Body of pancreas (tissue), 4 donors: ENCODE measurements around the gene ISM2. TPM values are rescaled to one million over a fixed set of nuclear protein-coding genes. Genes with fewer than 3 reads are reported as not detected.

ENCODE experiments used
- ATAC-seq: fragments of 150-250 bp; one replicate; pipeline ENCODE4 v1.9.1; 2016
- DNase-seq, 4 donors: peaks; one replicate each; pipeline ENCODE4 v3.0.0-alpha.2; 2019
- H3K27ac ChIP-seq, 4 donors: fragments of 200-600 bp; sonication (generic); 1 replicate in 3 of 4; 2 replicates in 1 of 4; pipeline versions ENCODE4 v1.5.1 to v1.6.1; 2016 to 2019; ENCODE audit warnings: mild to moderate bottlenecking in 1 of 4, mixed read lengths in 1 of 4, moderate library complexity in 1 of 4
- H3K27me3 ChIP-seq, 2 donors: fragments of 200-600 bp; sonication (generic); one replicate each; pipeline ENCODE4 v1.6.0; 2016; ENCODE audit warnings: mild to moderate bottlenecking in 1 of 2
- H3K36me3 ChIP-seq, 2 donors: fragments of 200-600 bp; sonication (generic); replicated peaks in 1 of 2; 2 replicates each; pipeline ENCODE4 v1.5.1; 2016; ENCODE audit warnings: low read depth in 2 of 2; ENCODE audit not compliant: insufficient read depth in 1 of 2
- H3K4me1 ChIP-seq: fragments of 200-600 bp; sonication (generic); one replicate; pipeline ENCODE4 v1.6.0; 2016
- H3K4me3 ChIP-seq, 2 donors: fragments of 200-600 bp; sonication (generic); 1 replicate in 1 of 2; 2 replicates in 1 of 2; pipeline ENCODE4 v1.5.1; 2016 to 2019
- H3K9me3 ChIP-seq, 3 donors: fragments of 200-600 bp; sonication (generic); 1 replicate in 2 of 3; 2 replicates in 1 of 3; pipeline ENCODE4 v1.5.1; 2016
- POLR2A ChIP-seq, 3 donors: fragments of 450-650 bp; IDR thresholded peaks; one replicate each; pipeline ENCODE4 v1.6.1; 2016; ENCODE audit warnings: antibody characterized with exemption in 3 of 3, mild to moderate bottlenecking in 2 of 3
- WGBS, 2 donors: methylation state at CpG; one replicate each; pipeline ENCODE4 v1.1.5; 2017; 5-methylcytosine and 5-hydroxymethylcytosine counted together
- intact Hi-C: fragments of 100-400 bp; cut with DNase I; formaldehyde crosslinking; loops from one replicate; pipeline ENCODE4 v1.15.1; 2023
- total RNA-seq, 2 donors: library from RNA; depleted of rRNA; stranded (reverse); fragments of >200 nt; gene quantifications; one replicate each; pipeline ENCODE4 v1.1.0, GENCODE V29; 2016
- TF ChIP-seq, protein P1 (sequence below), 7 experiments: fragments of 450-650 bp in 4 of 7; fragments of 200-600 bp in 3 of 7; sonication (generic) in 3 of 7; IDR thresholded peaks; one replicate each; pipeline ENCODE4 v1.5.1; 2016 to 2019; ENCODE audit warnings: antibody characterized with exemption in 7 of 7

The ISM2 gene
- total RNA-seq, 2 donors from 2014 or later = not detected

DNA sequence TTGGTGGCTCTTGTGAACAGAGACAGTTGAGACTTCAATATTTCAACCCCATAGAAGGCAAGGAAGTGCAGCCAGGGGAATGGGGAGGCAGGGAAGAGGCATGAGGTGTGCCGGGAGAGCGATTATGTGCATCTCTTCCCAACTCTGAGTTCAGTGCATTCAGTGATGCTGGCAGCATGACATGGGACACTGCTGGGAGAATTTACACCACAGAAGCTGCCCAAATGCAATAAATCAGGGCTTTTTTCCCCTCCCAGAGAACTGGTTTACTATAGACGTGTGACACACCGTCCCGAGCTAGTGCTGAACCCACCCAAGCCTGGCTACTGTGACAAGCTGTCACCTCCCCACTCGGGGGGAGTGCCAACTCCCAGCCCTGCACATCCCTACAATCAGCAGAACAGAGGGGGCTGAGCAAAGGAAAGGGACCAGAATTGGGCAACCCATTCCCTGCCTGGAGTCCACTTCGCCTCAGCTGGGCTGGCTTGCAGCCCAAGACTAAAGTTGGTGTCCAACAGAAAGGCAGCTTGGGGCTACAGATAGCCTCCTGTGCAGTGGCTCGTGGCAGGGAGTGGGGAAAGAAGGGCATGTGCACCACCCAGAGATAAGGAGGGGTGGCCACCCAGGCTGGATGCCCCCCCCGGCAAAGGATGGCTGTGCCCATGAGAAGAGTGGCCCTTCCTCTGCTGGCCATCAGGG is 24.0 kb downstream of the ISM2 start:
- DNase-seq (no peak), ATAC-seq (no peak)
- Histone ChIP-seq H3K4me1 (no peaks in the 10 kb centered on the region), H3K27ac (no peak overlapping the region), H3K4me3 (no peak overlapping the region), H3K9me3 (no peaks in the 10 kb centered on the region), H3K36me3 (no peaks in the 10 kb centered on the region), H3K27me3 (no peaks in the 10 kb centered on the region)
- WGBS, 2 donors = 48 to 57% methylated on average over 7 to 9 of the region's 9 CpGs
- TF ChIP-seq, protein P1, sequence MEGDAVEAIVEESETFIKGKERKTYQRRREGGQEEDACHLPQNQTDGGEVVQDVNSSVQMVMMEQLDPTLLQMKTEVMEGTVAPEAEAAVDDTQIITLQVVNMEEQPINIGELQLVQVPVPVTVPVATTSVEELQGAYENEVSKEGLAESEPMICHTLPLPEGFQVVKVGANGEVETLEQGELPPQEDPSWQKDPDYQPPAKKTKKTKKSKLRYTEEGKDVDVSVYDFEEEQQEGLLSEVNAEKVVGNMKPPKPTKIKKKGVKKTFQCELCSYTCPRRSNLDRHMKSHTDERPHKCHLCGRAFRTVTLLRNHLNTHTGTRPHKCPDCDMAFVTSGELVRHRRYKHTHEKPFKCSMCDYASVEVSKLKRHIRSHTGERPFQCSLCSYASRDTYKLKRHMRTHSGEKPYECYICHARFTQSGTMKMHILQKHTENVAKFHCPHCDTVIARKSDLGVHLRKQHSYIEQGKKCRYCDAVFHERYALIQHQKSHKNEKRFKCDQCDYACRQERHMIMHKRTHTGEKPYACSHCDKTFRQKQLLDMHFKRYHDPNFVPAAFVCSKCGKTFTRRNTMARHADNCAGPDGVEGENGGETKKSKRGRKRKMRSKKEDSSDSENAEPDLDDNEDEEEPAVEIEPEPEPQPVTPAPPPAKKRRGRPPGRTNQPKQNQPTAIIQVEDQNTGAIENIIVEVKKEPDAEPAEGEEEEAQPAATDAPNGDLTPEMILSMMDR (IDR thresholded peaks at IDR 0.05) = no peak
- TF ChIP-seq POLR2A (IDR thresholded peaks at IDR 0.05) = no peak
- intact Hi-C loops = no loop called here

DNA sequence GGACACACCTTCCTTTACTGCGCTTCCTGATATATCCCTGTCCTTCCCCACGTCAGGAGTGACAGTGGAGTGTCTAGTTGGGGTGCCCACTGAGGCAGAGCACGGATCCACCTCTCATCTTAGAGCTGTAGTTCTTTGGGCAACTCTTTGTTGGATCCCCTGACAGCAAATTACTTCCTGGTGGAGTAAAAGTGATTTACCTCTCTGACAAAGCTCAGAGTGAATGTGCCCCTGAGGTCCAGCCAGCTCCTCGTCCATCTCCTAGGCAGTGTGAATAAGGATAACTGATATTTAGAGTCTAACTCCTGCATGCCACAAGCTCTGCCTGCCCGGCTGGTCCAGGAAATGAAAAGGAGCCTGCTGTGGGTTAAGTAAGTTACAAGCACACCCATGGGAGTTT is 24.7 kb downstream of the ISM2 start:
- Histone ChIP-seq H3K9me3 (no peaks in the 10 kb centered on the region), H3K27me3 (no peaks in the 10 kb centered on the region), H3K4me3 (no peak overlapping the region), H3K4me1 (no peaks in the 10 kb centered on the region), H3K27ac (no peak overlapping the region), H3K36me3 (peaks cover 0 to 3% of the 10 kb centered on the region in 2 donors)
- ATAC-seq (no peak), DNase-seq (no peak)
- intact Hi-C loops = no loop called here
- WGBS, 2 donors = 54 to 63% methylated on average over 5 of the region's 5 CpGs
- no peak for TF ChIP-seq POLR2A (IDR thresholded peaks at IDR 0.05)
- TF ChIP-seq, protein P1 (IDR thresholded peaks at IDR 0.05) = no peak

DNA sequence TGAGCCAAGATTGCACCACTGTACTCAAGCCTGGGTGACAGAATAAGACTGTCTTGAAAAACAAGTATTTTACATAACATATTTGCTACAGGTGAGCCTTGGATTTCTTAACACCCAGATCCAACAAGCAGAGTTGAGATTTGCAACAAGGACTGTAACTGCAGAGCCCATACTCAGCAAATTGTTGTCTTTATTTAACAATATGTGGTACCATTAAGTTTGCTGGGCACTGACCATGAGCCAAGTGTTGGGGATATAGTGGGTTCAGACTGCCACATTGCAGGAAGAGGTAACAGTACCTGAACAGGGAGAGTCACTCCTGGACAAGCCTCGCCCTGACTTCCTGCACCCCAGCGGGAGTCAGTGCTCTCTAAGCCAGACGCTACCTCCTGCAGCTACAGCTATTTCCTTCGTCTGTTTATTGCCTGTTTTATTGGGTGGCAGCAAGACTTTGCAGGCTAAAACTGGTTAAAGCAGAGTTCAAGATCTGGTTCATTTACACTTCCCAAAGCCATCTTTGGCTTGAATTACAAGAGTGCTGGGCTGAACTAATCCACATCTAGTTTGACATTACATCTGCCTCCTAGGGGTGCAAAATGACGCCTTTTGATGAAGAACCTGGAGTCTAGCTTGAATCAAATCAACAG is 28.3 kb downstream of the ISM2 start:
- Histone ChIP-seq H3K4me1 (no peaks in the 10 kb centered on the region), H3K36me3 (peaks cover 8 to 21% of the 10 kb centered on the region in 2 donors), H3K27ac (no peak overlapping the region), H3K27me3 (no peaks in the 10 kb centered on the region), H3K9me3 (no peaks in the 10 kb centered on the region), H3K4me3 (no peak overlapping the region)
- ATAC-seq = no peak
- no peak for DNase-seq
- WGBS, 2 donors = 84 to 90% methylated on average over 5 of the region's 5 CpGs
- intact Hi-C loops = no loop called here
- TF ChIP-seq, protein P1 (IDR thresholded peaks at IDR 0.05) = no peak
- TF ChIP-seq POLR2A (IDR thresholded peaks at IDR 0.05) = no peak

DNA sequence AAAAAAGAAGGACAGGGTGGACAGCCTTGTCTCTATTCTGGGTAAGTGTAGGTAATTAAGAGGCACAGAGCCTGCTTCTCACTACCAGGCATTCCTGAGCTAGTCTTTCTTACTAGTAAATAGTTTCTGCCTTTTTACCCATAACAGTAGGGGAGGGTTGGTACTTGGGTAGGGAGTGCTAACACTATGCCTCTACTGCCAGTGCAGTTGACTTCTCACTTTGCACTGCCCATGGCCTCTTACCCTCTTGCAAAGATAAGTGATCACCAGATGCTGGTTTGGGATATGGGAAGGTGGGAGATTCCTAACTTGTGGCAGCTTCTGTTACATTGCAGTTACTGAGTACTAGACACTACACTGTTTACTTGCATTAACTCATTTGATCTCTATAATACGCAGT is 29.1 kb downstream of the ISM2 start:
- 67 to 89% methylated on average over 1 of the region's 1 CpG for WGBS, 2 donors
- Histone ChIP-seq H3K36me3 (peaks cover 8 to 23% of the 10 kb centered on the region in 2 donors), H3K9me3 (no peaks in the 10 kb centered on the region), H3K4me1 (no peaks in the 10 kb centered on the region), H3K4me3 (no peak overlapping the region), H3K27me3 (no peaks in the 10 kb centered on the region), H3K27ac (no peak overlapping the region)
- DNase-seq (no peak), ATAC-seq (no peak)
- TF ChIP-seq, protein P1 (IDR thresholded peaks at IDR 0.05) = no peak
- no peak for TF ChIP-seq POLR2A (IDR thresholded peaks at IDR 0.05)
- intact Hi-C loops = no loop called here
